Muscle of leg (tissue), 11 donors: ENCODE measurements around the gene MIGA2. TPM values are rescaled to one million over a fixed set of nuclear protein-coding genes. Genes with fewer than 3 reads are reported as not detected.

Experiments used
- DNase-seq: peaks from one replicate; pipeline ENCODE4 v3.0.0; 2013
- H3K27ac ChIP-seq: one replicate; pipeline ENCODE4 v1.5.1; 2013; ENCODE audit warnings: mild to moderate bottlenecking, low read length, control low read depth
- H3K27me3 ChIP-seq: one replicate; pipeline ENCODE4 v1.6.1; 2013; ENCODE audit warnings: low read length; ENCODE audit not compliant: control insufficient read depth, insufficient read depth
- H3K36me3 ChIP-seq: one replicate; pipeline ENCODE4 v1.6.1; 2013; ENCODE audit warnings: low read length; ENCODE audit not compliant: control insufficient read depth, insufficient read depth
- H3K4me1 ChIP-seq: one replicate; pipeline ENCODE4 v1.6.1; 2013; ENCODE audit warnings: low read length; ENCODE audit not compliant: control insufficient read depth, insufficient read depth
- H3K4me3 ChIP-seq: one replicate; pipeline ENCODE4 v1.5.1; 2013; ENCODE audit warnings: low read length, control low read depth
- H3K9me3 ChIP-seq: replicated peaks from 2 replicates; pipeline ENCODE4 v1.6.1; 2013; ENCODE audit warnings: low read depth, low read length; ENCODE audit not compliant: control insufficient read depth
- WGBS: methylation state at CpG from one replicate; pipeline ENCODE4 v1.1.5; 2013; ENCODE audit warnings: missing lambda C conversion rate; ENCODE audit not compliant: insufficient coverage; 5-methylcytosine and 5-hydroxymethylcytosine counted together
- polyA plus RNA-seq, 8 donors: library from polyadenylated mRNA; unstranded; fragments of 120-200 nt; gene quantifications; one replicate each; pipeline versions ENCODE4 v1.2.1 to v1.2.3, GENCODE V29; 2013; ENCODE audit warnings: inconsistent platforms in 1 of 8, low replicate concordance in 1 of 8; ENCODE audit not compliant: insufficient read length in 8 of 8, insufficient read depth in 1 of 8
- total RNA-seq: library from RNA; stranded (reverse); fragments of 120-200 nt; gene quantifications from one replicate; pipeline ENCODE4 v1.2.4, GENCODE V29; 2013

Gene MIGA2
- total and polyA plus RNA-seq, 9 donors = 12.4 to 18.2 (median 14.7) TPM

DNA sequence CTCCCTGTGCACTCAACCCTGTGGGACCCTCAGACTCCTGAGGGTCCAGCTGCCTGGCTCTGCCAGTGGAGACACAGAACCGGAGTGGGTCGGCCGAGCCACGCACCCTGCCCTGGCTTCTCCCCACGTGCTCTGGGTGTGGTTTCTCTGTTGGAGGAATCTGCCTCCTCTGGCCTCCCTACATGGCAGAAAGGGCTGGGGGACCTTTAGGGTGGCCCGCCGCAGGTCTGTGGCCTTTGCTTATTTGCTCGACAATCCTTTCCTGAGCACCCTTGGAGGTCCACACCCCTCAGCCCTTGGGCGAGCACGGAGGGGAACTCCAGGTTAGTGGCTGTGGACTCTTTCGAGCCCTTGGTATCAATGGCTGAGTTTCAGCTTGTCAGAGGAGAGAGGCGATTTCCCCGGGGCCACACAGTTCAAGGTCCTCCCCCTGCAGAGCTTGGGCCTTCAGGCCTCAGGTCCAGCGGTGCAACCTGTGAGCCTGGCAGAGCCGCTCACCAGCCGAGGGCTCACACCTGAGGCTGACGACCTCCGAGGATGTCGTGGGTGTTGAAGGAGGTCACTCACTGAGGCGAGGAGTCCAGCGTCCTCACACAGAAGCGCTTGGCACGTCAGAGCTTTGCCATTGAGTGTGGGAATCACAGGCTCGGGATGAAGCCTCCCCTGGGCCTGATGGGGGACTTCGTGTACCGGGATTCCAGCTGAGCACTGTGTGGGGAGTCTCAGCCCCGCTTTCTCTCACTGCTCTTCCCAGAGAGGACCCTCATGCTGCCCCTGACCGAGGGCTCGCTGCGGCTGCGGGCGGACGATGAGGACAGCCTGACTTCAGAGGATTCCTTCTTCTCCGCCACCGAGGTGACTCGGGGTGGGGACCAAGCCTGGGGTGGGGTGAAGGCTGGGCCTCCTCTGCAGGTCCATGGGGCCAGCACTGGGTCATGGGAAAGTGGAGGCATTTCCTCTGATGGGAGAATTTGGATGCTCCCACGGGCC is 23.7 kb downstream of the MIGA2 start:
- no peak for DNase-seq
- no peaks in the 10 kb centered on the region for H3K9me3 ChIP-seq
- no peaks in the 10 kb centered on the region for H3K27me3 ChIP-seq
- H3K27ac ChIP-seq = no peak overlapping the region
- 95% methylated on average over 20 of the region's 37 CpGs for WGBS
- no peaks in the 10 kb centered on the region for H3K4me1 ChIP-seq
- H3K4me3 ChIP-seq = no peak overlapping the region
- H3K36me3 ChIP-seq = peaks cover 56% of the 10 kb centered on the region

DNA sequence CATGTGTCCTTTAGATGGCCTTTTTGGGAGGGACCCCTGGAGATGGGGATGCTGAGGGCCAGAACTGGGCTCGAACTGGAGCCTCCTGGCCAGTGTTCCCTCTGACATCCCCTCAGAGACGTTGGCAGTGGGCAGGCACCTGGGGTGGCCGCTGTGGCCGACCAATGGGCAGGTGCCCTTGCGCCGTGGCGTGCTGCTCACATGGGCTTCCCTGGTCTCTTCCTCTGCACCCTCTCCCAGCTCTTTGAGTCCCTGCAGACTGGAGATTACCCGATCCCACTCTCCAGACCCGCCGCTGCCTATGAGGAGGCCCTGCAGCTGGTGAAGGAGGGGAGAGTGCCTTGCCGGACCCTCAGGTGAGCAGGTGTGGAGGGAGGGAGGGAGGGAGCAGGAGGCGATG is 24.6 kb downstream of the MIGA2 start:
- Histone ChIP-seq H3K27ac (no peak overlapping the region), H3K4me1 (no peaks in the 10 kb centered on the region), H3K9me3 (no peaks in the 10 kb centered on the region), H3K27me3 (no peaks in the 10 kb centered on the region), H3K4me3 (no peak overlapping the region), H3K36me3 (peaks cover 62% of the 10 kb centered on the region)
- DNase-seq = no peak
- 88% methylated on average over 7 of the region's 12 CpGs for WGBS

DNA sequence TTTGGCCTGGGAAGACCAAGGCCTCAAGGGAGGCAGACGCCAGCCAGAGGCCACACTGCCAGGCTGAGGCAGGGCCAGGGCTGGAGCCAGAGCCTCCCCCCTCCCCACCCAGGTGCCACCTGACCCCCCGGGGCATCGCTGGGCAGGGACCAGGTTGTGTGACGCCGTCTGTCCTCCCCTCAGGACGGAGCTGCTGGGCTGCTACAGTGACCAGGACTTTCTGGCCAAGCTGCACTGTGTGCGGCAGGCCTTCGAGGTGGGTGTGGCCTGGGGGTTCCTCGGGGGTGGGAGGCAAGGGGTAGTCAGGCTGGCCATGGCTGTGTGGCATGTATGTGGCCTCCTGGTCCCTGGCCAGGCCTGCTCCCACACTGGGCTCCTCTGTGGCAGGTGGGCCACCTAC is 26.6 kb downstream of the MIGA2 start:
- H3K9me3 ChIP-seq = no peaks in the 10 kb centered on the region
- no peak overlapping the region for H3K4me3 ChIP-seq
- H3K4me1 ChIP-seq = no peaks in the 10 kb centered on the region
- 76% methylated on average over 7 of the region's 9 CpGs for WGBS
- no peak overlapping the region for H3K27ac ChIP-seq
- no peak for DNase-seq
- peaks cover 68% of the 10 kb centered on the region for H3K36me3 ChIP-seq
- H3K27me3 ChIP-seq = no peaks in the 10 kb centered on the region

DNA sequence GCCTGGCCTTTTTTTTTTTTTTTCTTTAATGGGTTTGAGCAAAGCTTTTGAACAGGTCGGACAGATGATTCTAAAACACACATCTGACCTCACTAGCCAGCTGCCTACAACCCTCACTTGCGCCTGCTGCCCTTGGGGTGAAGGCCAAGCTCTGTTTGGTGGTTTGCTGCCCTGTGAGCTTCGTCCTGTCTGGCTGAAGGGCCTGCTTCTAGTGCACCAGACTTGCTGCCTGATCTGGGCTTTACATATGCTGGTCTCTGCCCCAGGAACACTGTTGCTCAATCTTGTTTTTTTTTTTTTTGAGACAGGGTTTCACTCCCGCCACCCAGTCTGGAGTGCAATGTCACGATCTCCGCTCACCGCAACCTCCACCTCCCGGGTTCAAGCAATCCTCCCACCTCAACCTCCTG is 28.1 kb downstream of the MIGA2 start:
- H3K27me3 ChIP-seq = no peaks in the 10 kb centered on the region
- H3K9me3 ChIP-seq = no peaks in the 10 kb centered on the region
- peaks cover 10% of the 10 kb centered on the region for H3K4me1 ChIP-seq
- 88% methylated on average over 2 of the region's 8 CpGs for WGBS
- peaks cover 72% of the 10 kb centered on the region for H3K36me3 ChIP-seq
- no peak for DNase-seq
- H3K4me3 ChIP-seq = no peak overlapping the region
- no peak overlapping the region for H3K27ac ChIP-seq

DNA sequence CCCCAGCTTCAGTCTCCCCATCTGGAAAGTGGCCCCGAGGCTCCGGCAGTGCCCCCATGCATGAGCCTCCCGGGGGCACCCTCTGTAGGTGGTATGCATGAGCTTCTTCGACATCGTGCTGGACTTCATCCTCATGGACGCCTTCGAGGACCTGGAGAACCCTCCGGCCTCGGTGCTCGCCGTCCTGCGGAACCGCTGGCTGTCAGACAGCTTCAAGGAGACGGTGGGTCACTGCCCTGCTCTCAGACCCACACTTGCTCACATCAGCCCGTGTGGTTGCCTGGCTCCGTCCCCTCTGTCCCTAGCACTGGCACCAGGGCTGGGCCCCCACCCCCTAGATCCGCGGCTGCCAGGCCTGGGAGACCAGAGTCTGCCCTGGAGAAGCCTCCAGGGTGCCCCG is 31.7 kb downstream of the MIGA2 start:
- 92% methylated on average over 14 of the region's 19 CpGs for whole genome bisulfite sequencing
- Histone ChIP-seq H3K36me3 (peaks cover 75% of the 10 kb centered on the region), H3K27me3 (no peaks in the 10 kb centered on the region), H3K27ac (no peak overlapping the region), H3K9me3 (no peaks in the 10 kb centered on the region), H3K4me1 (peaks cover 18% of the 10 kb centered on the region), H3K4me3 (no peak overlapping the region)
- DNase-seq = no peak

DNA sequence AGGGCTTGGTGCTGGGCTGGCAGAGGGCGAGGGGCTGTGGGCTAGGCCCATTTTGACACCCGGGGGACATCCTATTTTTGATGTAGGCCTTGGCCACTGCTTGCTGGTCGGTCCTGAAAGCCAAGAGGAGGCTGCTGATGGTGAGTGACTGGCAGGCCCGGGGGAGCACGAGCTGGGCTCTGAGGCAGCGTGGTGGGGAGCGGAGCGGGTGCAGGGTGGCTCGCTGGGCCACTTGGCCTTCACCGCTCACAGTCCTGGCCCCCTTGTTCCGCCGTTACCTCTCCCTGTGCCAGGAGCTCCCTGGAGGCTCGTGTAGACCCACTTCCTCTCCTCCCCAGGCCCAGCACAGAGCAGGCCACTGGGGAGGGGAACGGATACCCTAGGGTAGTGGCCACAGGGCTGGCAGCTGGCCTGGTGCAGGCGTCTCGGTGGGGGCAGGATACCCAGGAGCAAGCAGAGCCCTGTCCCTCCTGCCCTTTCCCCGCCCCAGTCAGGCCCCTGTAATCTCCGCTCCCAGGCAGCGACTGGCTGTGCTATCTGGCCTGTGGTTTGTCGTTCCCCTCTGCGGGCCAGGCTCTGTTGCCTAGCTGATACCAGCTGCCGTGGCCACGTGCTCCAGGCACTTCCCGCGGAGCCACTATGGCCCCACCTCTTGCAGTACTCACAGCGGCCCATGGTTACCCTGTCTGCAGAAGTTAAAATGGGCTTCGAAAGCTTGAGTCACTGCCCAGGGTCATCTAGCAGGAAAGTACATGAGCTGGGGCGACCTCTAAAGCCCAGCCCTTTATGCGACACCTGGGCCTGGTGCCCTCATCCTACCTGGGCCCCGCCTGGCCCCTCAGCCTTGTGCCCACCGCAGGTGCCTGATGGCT is 32.8 kb downstream of the MIGA2 start:
- Histone ChIP-seq H3K36me3 (peaks cover 66% of the 10 kb centered on the region), H3K27ac (peak overlapping the region; percentile 55), H3K4me3 (no peak overlapping the region), H3K9me3 (no peaks in the 10 kb centered on the region), H3K4me1 (peaks cover 18% of the 10 kb centered on the region), H3K27me3 (no peaks in the 10 kb centered on the region)
- DNase-seq = peak; percentile 65
- WGBS = 80% methylated on average over 29 of the region's 31 CpGs

DNA sequence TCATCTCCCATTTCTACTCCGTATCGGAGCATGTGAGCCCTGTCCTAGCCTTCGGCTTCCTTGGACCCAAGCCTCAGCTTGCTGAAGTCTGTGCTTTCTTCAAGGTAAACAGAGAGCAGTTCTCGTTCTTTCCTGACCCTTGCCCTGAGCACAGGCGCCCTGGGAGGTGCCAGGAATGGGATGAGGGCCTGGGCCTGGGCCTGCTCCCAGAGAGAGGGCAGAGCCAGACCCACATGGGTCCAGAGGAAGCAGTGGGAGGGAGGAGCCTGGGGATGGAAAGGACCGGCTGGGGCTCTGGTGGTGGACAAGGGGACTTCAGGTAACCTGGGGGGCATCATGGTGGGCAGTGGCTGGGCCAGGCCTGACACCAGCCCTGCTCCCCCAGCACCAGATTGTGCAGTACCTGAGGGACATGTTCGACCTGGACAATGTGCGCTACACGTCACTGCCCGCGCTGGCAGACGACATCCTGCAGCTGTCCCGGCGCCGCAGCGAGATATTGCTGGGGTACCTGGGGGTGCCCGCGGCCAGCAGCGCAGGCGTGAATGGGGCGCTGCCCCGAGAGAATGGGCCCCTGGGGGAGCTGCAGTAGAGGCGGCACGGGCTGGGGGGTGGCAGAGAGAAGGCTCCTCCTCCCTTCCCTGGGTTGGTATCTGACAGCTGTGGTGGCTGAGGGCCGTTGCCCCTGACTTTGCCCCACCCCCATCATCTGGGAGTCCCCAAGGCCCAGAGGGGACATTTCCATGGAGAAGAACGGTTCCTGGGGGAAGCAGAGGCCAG is 33.6 kb downstream of the MIGA2 start:
- H3K36me3 ChIP-seq = peaks cover 61% of the 10 kb centered on the region
- 88% methylated on average over 19 of the region's 26 CpGs for WGBS
- H3K27ac ChIP-seq = peak overlapping the region; percentile 55
- H3K4me3 ChIP-seq = no peak overlapping the region
- no peaks in the 10 kb centered on the region for H3K27me3 ChIP-seq
- DNase-seq = no peak
- H3K4me1 ChIP-seq = peaks cover 18% of the 10 kb centered on the region
- no peaks in the 10 kb centered on the region for H3K9me3 ChIP-seq

DNA sequence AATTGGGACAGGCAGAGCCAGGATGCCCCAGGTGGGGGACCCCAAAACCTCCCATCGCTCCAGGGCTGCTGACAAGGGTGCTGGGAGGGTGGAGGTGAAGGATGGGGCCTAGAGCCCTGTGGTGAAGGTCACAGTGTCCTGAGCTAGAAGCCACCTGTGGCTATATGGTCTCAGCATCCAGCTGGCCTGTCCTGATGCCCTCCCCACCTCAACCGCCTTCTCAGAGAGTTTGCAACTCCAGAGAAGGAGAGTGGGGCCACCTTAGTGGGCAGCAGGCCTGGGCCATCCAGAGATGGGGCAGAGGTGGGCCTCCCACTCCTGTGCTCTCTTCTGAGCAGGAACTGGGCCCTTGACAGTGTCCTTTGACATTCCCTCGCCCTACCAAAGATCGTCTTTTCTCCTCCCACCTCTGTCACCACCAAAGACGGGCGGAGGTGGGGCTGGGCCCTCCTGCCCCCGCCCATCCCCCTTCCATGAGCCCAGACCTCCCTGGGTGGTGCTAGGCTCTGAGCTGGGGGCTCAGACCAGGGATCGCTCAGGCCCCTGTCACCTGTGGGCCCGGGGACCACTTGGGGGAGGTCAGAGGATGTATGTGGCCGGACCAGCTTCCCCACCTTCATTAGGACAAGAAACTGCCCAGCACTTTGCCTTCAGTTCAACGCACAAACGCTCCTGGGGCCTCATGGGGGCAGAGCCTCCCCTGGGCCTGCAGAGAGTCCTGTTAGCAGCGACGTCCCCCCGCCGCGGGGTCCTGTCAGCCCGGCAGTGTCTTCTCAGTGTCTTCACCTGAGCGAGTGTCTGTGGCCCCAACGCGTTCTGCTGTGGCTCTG is 34.5 kb downstream of the MIGA2 start:
- H3K36me3 ChIP-seq = peaks cover 53% of the 10 kb centered on the region

DNA sequence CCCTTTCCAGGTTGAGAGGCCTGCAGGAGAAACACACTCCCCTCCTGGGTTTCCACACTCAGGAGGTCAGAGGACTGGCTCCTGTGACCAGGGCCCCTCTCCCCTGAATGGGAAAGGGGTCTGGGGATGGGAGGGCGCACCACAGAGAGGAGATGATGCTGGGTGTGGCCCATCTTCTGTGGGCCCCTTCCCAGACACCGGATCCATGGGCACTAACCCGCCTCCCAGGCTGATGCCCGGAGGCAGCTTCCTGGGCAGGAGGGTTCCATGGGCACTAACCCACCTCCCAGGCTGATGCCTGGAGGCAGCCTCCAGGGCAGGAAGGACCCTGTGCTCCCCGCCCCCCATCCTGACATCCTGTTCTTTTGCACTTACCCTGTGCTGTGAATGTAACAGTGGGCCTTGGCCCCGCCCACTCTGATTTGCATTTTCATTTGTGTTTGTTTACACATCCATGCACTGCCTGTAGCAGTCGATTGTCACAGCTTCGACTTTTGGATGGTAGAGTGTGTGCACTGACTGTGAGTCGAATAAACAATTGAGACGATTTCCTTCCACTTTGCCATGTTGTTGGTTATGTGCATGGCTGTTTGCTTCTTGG is 35.2 kb downstream of the MIGA2 start:
- no peak overlapping the region for H3K27ac ChIP-seq
- H3K4me1 ChIP-seq = peaks cover 18% of the 10 kb centered on the region
- H3K9me3 ChIP-seq = no peaks in the 10 kb centered on the region
- no peak overlapping the region for H3K4me3 ChIP-seq
- H3K36me3 ChIP-seq = peaks cover 50% of the 10 kb centered on the region
- 53% methylated on average over 5 of the region's 10 CpGs for WGBS
- no peaks in the 10 kb centered on the region for H3K27me3 ChIP-seq
- no peak for DNase-seq

More for the DNA sequence above, 34.5 kb downstream of the MIGA2 start:
- Histone ChIP-seq H3K4me1 (peaks cover 18% of the 10 kb centered on the region), H3K27me3 (no peaks in the 10 kb centered on the region), H3K27ac (no peak overlapping the region), H3K9me3 (no peaks in the 10 kb centered on the region), H3K4me3 (no peak overlapping the region)
- 50% methylated on average over 16 of the region's 21 CpGs for WGBS
- no peak for DNase-seq
